Upper lobe of left lung (tissue), 4 donors: ENCODE results near the gene CDC25A.

ENCODE experiments used
- CTCF ChIP-seq, 6 experiments: fragments of 450-650 bp in 4 of 6; fragments of 200-600 bp in 2 of 6; sonication (generic) in 2 of 6; IDR thresholded peaks; one replicate each; pipeline ENCODE4 v1.5.1; 2016 to 2019; ENCODE audit warnings: antibody characterized with exemption in 6 of 6
- EP300 ChIP-seq, 4 donors: sonication (generic); formaldehyde crosslinking; IDR thresholded peaks; one replicate each; pipeline ENCODE4 v1.5.1; 2017; ENCODE audit warnings: antibody characterized with exemption in 4 of 4, control low read depth in 2 of 4
- POLR2A ChIP-seq, 4 donors: fragments of 450-650 bp; IDR thresholded peaks; one replicate each; pipeline ENCODE4 v1.5.1; 2016 to 2017; ENCODE audit warnings: antibody characterized with exemption in 4 of 4, mild to moderate bottlenecking in 2 of 4
- POLR2AphosphoS5 ChIP-seq, 2 donors: sonication (generic); formaldehyde crosslinking; IDR thresholded peaks; one replicate each; pipeline ENCODE4 v1.5.1; 2017; ENCODE audit warnings: antibody characterized with exemption in 2 of 2

GRCh38 chr3:48157950-48158376 is 30.3 kb downstream of the CDC25A start:
- TF ChIP-seq EP300 (IDR thresholded peaks at IDR 0.05) (no peak), CTCF (IDR thresholded peaks at IDR 0.05) (peak in 5 of 6 experiments; percentile 22 to 52 (median 51)), POLR2AphosphoS5 (IDR thresholded peaks at IDR 0.05) (no peak), POLR2A (IDR thresholded peaks at IDR 0.05) (no peak)
